Measurements from ENCODE around the gene ASS1. TPM values are rescaled to one million over a fixed set of nuclear protein-coding genes. Genes with fewer than 3 reads are reported as not detected.
A peak's percentile ranks its signal among the peaks of the same experiment; 100 is the strongest.

Gene ASS1
- total RNA-seq, 1 donor from 2014 or later = 94.8 TPM

DNA sequence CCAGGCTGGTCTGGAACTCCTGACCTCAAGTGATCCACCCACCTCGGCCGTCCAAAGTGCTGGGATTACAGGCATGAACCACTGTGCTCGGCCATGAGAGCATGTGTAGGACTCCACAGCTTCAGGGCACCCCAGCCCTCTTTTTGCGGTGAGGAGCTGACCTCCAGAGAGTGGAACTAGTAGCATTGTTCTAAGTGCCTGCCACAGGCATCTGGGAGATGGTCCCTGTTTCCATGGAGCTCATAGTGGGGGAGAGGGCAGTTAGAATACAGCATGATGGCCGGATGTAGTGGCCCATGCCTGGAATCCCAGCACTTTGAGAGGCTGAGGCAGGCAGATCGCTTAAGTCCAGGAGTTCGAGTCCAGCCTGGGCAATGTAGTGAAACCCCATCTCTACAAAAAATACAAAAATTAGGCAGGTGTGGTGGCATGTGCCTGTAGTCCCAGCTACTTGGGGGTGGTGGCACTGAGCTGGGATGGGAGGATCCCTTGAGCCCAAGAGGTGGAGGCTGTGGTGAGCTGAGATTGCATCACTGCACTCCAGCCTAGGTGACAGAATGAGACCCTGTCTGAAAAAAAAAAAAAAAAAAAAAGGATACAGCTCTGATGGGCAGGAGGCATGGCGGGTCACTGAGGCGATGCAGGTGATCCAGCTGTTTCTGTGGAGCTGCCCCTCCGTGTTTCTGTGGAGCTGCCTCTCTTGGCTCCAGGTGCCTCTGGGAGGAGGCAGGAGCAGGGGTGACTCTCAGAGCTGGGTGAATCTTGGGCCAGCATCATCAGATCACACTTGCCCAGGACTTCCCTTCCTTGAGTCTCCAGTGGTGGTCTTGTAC, 4.2 kb downstream of the ASS1 start:
- H3K4me1 Mint-ChIP-seq = peaks cover 70% of the 10 kb centered on the region
- no peak overlapping the region for H3K4me3 Mint-ChIP-seq
- TF ChIP-seq, protein P1, sequence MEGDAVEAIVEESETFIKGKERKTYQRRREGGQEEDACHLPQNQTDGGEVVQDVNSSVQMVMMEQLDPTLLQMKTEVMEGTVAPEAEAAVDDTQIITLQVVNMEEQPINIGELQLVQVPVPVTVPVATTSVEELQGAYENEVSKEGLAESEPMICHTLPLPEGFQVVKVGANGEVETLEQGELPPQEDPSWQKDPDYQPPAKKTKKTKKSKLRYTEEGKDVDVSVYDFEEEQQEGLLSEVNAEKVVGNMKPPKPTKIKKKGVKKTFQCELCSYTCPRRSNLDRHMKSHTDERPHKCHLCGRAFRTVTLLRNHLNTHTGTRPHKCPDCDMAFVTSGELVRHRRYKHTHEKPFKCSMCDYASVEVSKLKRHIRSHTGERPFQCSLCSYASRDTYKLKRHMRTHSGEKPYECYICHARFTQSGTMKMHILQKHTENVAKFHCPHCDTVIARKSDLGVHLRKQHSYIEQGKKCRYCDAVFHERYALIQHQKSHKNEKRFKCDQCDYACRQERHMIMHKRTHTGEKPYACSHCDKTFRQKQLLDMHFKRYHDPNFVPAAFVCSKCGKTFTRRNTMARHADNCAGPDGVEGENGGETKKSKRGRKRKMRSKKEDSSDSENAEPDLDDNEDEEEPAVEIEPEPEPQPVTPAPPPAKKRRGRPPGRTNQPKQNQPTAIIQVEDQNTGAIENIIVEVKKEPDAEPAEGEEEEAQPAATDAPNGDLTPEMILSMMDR (IDR thresholded peaks at IDR 0.05; ENCODE audit: unreplicated experiment) = no peak
- no peaks in the 10 kb centered on the region for H3K9me3 Mint-ChIP-seq
- H3K27ac Mint-ChIP-seq = no peak overlapping the region
- no peak for DNase-seq (ENCODE audit: low spot score in 2 of 2, unreplicated experiment in 2 of 2)
- no peaks in the 10 kb centered on the region for H3K36me3 Mint-ChIP-seq
- peaks cover 3% of the 10 kb centered on the region for H3K27me3 Mint-ChIP-seq (ENCODE audit: low read depth)

- H3K36me3 Mint-ChIP-seq = no peaks in the 10 kb centered on the region
- peaks cover 3% of the 10 kb centered on the region for H3K27me3 Mint-ChIP-seq (ENCODE audit: low read depth)
- no peak overlapping the region for H3K27ac Mint-ChIP-seq
Measured at GRCh38 chr9:130450344-130451003, 5.7 kb downstream of the ASS1 start.

GRCh38 chr9:130451004-130451390, 6.2 kb downstream of the ASS1 start:
- TF ChIP-seq, protein P1 (IDR thresholded peaks at IDR 0.05; ENCODE audit: unreplicated experiment) = no peak
- Mint-ChIP-seq H3K27ac (no peak overlapping the region), H3K4me1 (peaks cover 65% of the 10 kb centered on the region)

More at GRCh38 chr9:130450344-130451003, 5.7 kb downstream of the ASS1 start:
- H3K4me3 Mint-ChIP-seq = no peak overlapping the region
- peaks cover 70% of the 10 kb centered on the region for H3K4me1 Mint-ChIP-seq
- no peak for DNase-seq (ENCODE audit: low spot score in 2 of 2, unreplicated experiment in 2 of 2)
- no peaks in the 10 kb centered on the region for H3K9me3 Mint-ChIP-seq
- TF ChIP-seq, protein P1 (IDR thresholded peaks at IDR 0.05; ENCODE audit: unreplicated experiment) = no peak

GRCh38 chr9:130451509-130452388, 7.0 kb downstream of the ASS1 start:
- TF ChIP-seq, protein P1 (IDR thresholded peaks at IDR 0.05; ENCODE audit: unreplicated experiment) = peak; percentile 82
- Mint-ChIP-seq H3K4me1 (peaks cover 57% of the 10 kb centered on the region), H3K27me3 (ENCODE audit: low read depth) (no peaks in the 10 kb centered on the region), H3K27ac (peak overlapping the region; percentile 79), H3K36me3 (no peaks in the 10 kb centered on the region), H3K9me3 (no peaks in the 10 kb centered on the region), H3K4me3 (no peak overlapping the region)
- DNase-seq (ENCODE audit: low spot score in 2 of 2, unreplicated experiment in 2 of 2) = peak; percentile 92 to 96

More at GRCh38 chr9:130451004-130451390, 6.2 kb downstream of the ASS1 start:
- no peaks in the 10 kb centered on the region for H3K9me3 Mint-ChIP-seq
- H3K27me3 Mint-ChIP-seq (ENCODE audit: low read depth) = peaks cover 1% of the 10 kb centered on the region
- H3K4me3 Mint-ChIP-seq = no peak overlapping the region
- no peaks in the 10 kb centered on the region for H3K36me3 Mint-ChIP-seq
- DNase-seq (ENCODE audit: low spot score in 2 of 2, unreplicated experiment in 2 of 2) = no peak

GRCh38 chr9:130452835-130453234, 8.1 kb downstream of the ASS1 start:
- Mint-ChIP-seq H3K9me3 (no peaks in the 10 kb centered on the region), H3K36me3 (no peaks in the 10 kb centered on the region), H3K4me1 (peaks cover 47% of the 10 kb centered on the region), H3K27me3 (ENCODE audit: low read depth) (no peaks in the 10 kb centered on the region), H3K4me3 (no peak overlapping the region), H3K27ac (no peak overlapping the region)
- TF ChIP-seq, protein P1 (IDR thresholded peaks at IDR 0.05; ENCODE audit: unreplicated experiment) = no peak
- no peak for DNase-seq (ENCODE audit: low spot score in 2 of 2, unreplicated experiment in 2 of 2)
